ENCODE measurements around the gene MRPL54.

MRPL54 gene

GRCh38 chr19:3725640-3726310, 36.7 kb upstream of the MRPL54 start:
- Histone ChIP-seq H3K27me3 (ENCODE audit: control insufficient read depth in 1 of 2, insufficient read depth in 2 of 2, low read length in 2 of 2) (peaks cover 20 to 24% of the 10 kb centered on the region in 2 donors), H3K9ac (ENCODE audit: low read length in 2 of 2) (no peak overlapping the region), H3K27ac (ENCODE audit: low read length) (no peak overlapping the region), H3K4me3 (ENCODE audit: low read length in 2 of 2) (no peak overlapping the region), H3K4me1 (ENCODE audit: control insufficient read depth, insufficient read depth, low read length) (peaks cover 15% of the 10 kb centered on the region), H3K36me3 (ENCODE audit: control insufficient read depth in 2 of 2, insufficient read depth in 2 of 2, low read length in 2 of 2) (no peaks in the 10 kb centered on the region), H3K9me3 (ENCODE audit: control insufficient read depth in 2 of 2, low read length in 2 of 2) (peaks cover 0 to under 1% of the 10 kb centered on the region in 2 donors)

- Histone ChIP-seq H3K4me3 (ENCODE audit: low read length in 2 of 2) (no peak overlapping the region), H3K36me3 (ENCODE audit: control insufficient read depth in 2 of 2, insufficient read depth in 2 of 2, low read length in 2 of 2) (no peaks in the 10 kb centered on the region), H3K27ac (ENCODE audit: low read length) (no peak overlapping the region), H3K4me1 (ENCODE audit: control insufficient read depth, insufficient read depth, low read length) (no peaks in the 10 kb centered on the region), H3K27me3 (ENCODE audit: control insufficient read depth in 1 of 2, insufficient read depth in 2 of 2, low read length in 2 of 2) (peaks cover 0 to under 1% of the 10 kb centered on the region in 2 donors), H3K9ac (ENCODE audit: low read length in 2 of 2) (no peak overlapping the region), H3K9me3 (ENCODE audit: control insufficient read depth in 2 of 2, low read length in 2 of 2) (peaks cover 0 to 4% of the 10 kb centered on the region in 2 donors)
These were observed 32.0 kb upstream of the MRPL54 start for GRCh38 chr19:3730457-3730958.

- Histone ChIP-seq H3K4me1 (ENCODE audit: control insufficient read depth, insufficient read depth, low read length) (no peaks in the 10 kb centered on the region), H3K27me3 (ENCODE audit: control insufficient read depth in 1 of 2, insufficient read depth in 2 of 2, low read length in 2 of 2) (peaks cover 0 to 2% of the 10 kb centered on the region in 2 donors), H3K36me3 (ENCODE audit: control insufficient read depth in 2 of 2, insufficient read depth in 2 of 2, low read length in 2 of 2) (no peaks in the 10 kb centered on the region), H3K4me3 (ENCODE audit: low read length in 2 of 2) (no peak overlapping the region), H3K27ac (ENCODE audit: low read length) (no peak overlapping the region), H3K9ac (ENCODE audit: low read length in 2 of 2) (no peak overlapping the region), H3K9me3 (ENCODE audit: control insufficient read depth in 2 of 2, low read length in 2 of 2) (peaks cover 0 to 4% of the 10 kb centered on the region in 2 donors)
These were observed 30.4 kb upstream of the MRPL54 start for GRCh38 chr19:3732108-3732507.

- no peak overlapping the region for H3K27ac ChIP-seq (ENCODE audit: low read length)
- no peaks in the 10 kb centered on the region for H3K36me3 ChIP-seq (ENCODE audit: control insufficient read depth in 2 of 2, insufficient read depth in 2 of 2, low read length in 2 of 2)
- H3K4me1 ChIP-seq (ENCODE audit: control insufficient read depth, insufficient read depth, low read length): no peaks in the 10 kb centered on the region
These were observed 28.8 kb upstream of the MRPL54 start for GRCh38 chr19:3733549-3734309.

GRCh38 chr19:3734310-3734600, 28.2 kb upstream of the MRPL54 start:
- Histone ChIP-seq H3K36me3 (ENCODE audit: control insufficient read depth in 2 of 2, insufficient read depth in 2 of 2, low read length in 2 of 2) (no peaks in the 10 kb centered on the region), H3K4me3 (ENCODE audit: low read length in 2 of 2) (no peak overlapping the region), H3K4me1 (ENCODE audit: control insufficient read depth, insufficient read depth, low read length) (no peaks in the 10 kb centered on the region), H3K27me3 (ENCODE audit: control insufficient read depth in 1 of 2, insufficient read depth in 2 of 2, low read length in 2 of 2) (peaks cover 0 to 12% of the 10 kb centered on the region in 2 donors), H3K9ac (ENCODE audit: low read length in 2 of 2) (no peak overlapping the region), H3K9me3 (ENCODE audit: control insufficient read depth in 2 of 2, low read length in 2 of 2) (peaks cover 0 to 4% of the 10 kb centered on the region in 2 donors), H3K27ac (ENCODE audit: low read length) (no peak overlapping the region)

More at GRCh38 chr19:3733549-3734309, 28.8 kb upstream of the MRPL54 start:
- peaks cover 0 to 12% of the 10 kb centered on the region in 2 donors for H3K27me3 ChIP-seq (ENCODE audit: control insufficient read depth in 1 of 2, insufficient read depth in 2 of 2, low read length in 2 of 2)
- no peak overlapping the region for H3K9ac ChIP-seq (ENCODE audit: low read length in 2 of 2)
- H3K4me3 ChIP-seq (ENCODE audit: low read length in 2 of 2): no peak overlapping the region
- H3K9me3 ChIP-seq (ENCODE audit: control insufficient read depth in 2 of 2, low read length in 2 of 2): peaks cover 0 to 4% of the 10 kb centered on the region in 2 donors

DNA sequence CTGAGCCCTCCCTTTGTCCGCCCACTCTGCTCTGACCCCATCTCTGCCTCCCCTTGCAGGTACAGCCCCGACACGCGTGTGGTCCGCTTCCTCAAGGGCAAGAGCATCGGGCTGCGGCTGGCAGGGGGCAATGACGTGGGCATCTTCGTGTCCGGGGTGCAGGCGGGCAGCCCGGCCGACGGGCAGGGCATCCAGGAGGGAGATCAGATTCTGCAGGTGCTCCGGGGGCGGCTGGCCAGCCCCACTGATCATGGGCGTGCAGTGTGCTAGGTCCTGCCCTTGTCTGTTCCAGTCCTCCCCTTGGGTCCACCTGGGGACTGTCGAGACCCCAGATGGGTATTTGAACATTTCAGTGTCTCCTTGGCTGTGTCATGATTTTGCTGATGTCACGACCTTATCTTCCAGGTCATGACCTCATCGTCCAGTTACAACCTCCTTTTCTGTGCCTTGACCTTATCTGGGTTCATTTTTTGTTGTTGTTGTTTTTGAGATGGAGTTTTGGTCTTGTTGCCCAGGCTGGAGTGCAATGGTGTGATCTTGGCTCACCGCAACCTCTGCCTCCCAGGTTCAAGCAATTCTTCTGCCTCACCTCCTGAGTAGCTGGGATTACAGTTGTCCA, 26.3 kb upstream of the MRPL54 start:
- no peak overlapping the region for H3K27ac ChIP-seq (ENCODE audit: low read length)
- no peaks in the 10 kb centered on the region for H3K36me3 ChIP-seq (ENCODE audit: control insufficient read depth in 2 of 2, insufficient read depth in 2 of 2, low read length in 2 of 2)

GRCh38 chr19:3737487-3738205, 24.8 kb upstream of the MRPL54 start:
- Histone ChIP-seq H3K27me3 (ENCODE audit: control insufficient read depth in 1 of 2, insufficient read depth in 2 of 2, low read length in 2 of 2) (peaks cover 0 to 12% of the 10 kb centered on the region in 2 donors), H3K9ac (ENCODE audit: low read length in 2 of 2) (no peak overlapping the region), H3K4me1 (ENCODE audit: control insufficient read depth, insufficient read depth, low read length) (no peaks in the 10 kb centered on the region), H3K36me3 (ENCODE audit: control insufficient read depth in 2 of 2, insufficient read depth in 2 of 2, low read length in 2 of 2) (no peaks in the 10 kb centered on the region), H3K4me3 (ENCODE audit: low read length in 2 of 2) (no peak overlapping the region), H3K9me3 (ENCODE audit: control insufficient read depth in 2 of 2, low read length in 2 of 2) (no peaks in the 10 kb centered on the region), H3K27ac (ENCODE audit: low read length) (no peak overlapping the region)

More for the DNA sequence above, 26.3 kb upstream of the MRPL54 start:
- no peaks in the 10 kb centered on the region for H3K4me1 ChIP-seq (ENCODE audit: control insufficient read depth, insufficient read depth, low read length)
- no peaks in the 10 kb centered on the region for H3K9me3 ChIP-seq (ENCODE audit: control insufficient read depth in 2 of 2, low read length in 2 of 2)
- H3K9ac ChIP-seq (ENCODE audit: low read length in 2 of 2): no peak overlapping the region
- no peak overlapping the region for H3K4me3 ChIP-seq (ENCODE audit: low read length in 2 of 2)
- peaks cover 0 to 12% of the 10 kb centered on the region in 2 donors for H3K27me3 ChIP-seq (ENCODE audit: control insufficient read depth in 1 of 2, insufficient read depth in 2 of 2, low read length in 2 of 2)

GRCh38 chr19:3738477-3739220, 23.8 kb upstream of the MRPL54 start:
- Histone ChIP-seq H3K9me3 (ENCODE audit: control insufficient read depth in 2 of 2, low read length in 2 of 2) (peaks cover 0 to 3% of the 10 kb centered on the region in 2 donors), H3K4me3 (ENCODE audit: low read length in 2 of 2) (no peak overlapping the region), H3K9ac (ENCODE audit: low read length in 2 of 2) (no peak overlapping the region), H3K4me1 (ENCODE audit: control insufficient read depth, insufficient read depth, low read length) (no peaks in the 10 kb centered on the region), H3K27me3 (ENCODE audit: control insufficient read depth in 1 of 2, insufficient read depth in 2 of 2, low read length in 2 of 2) (peaks cover 0 to 12% of the 10 kb centered on the region in 2 donors), H3K36me3 (ENCODE audit: control insufficient read depth in 2 of 2, insufficient read depth in 2 of 2, low read length in 2 of 2) (no peaks in the 10 kb centered on the region), H3K27ac (ENCODE audit: low read length) (no peak overlapping the region)

- Histone ChIP-seq H3K36me3 (ENCODE audit: control insufficient read depth in 2 of 2, insufficient read depth in 2 of 2, low read length in 2 of 2) (no peaks in the 10 kb centered on the region), H3K4me1 (ENCODE audit: control insufficient read depth, insufficient read depth, low read length) (no peaks in the 10 kb centered on the region), H3K4me3 (ENCODE audit: low read length in 2 of 2) (no peak overlapping the region), H3K27me3 (ENCODE audit: control insufficient read depth in 1 of 2, insufficient read depth in 2 of 2, low read length in 2 of 2) (peaks cover 0 to 13% of the 10 kb centered on the region in 2 donors), H3K9ac (ENCODE audit: low read length in 2 of 2) (no peak overlapping the region), H3K27ac (ENCODE audit: low read length) (no peak overlapping the region), H3K9me3 (ENCODE audit: control insufficient read depth in 2 of 2, low read length in 2 of 2) (peaks cover 0 to 3% of the 10 kb centered on the region in 2 donors)
These were observed 22.1 kb upstream of the MRPL54 start for GRCh38 chr19:3740431-3740830.

GRCh38 chr19:3743486-3743885, 19.0 kb upstream of the MRPL54 start:
- Histone ChIP-seq H3K27me3 (ENCODE audit: control insufficient read depth in 1 of 2, insufficient read depth in 2 of 2, low read length in 2 of 2) (peaks cover 5 to 15% of the 10 kb centered on the region in 2 donors), H3K27ac (ENCODE audit: low read length) (no peak overlapping the region), H3K9ac (ENCODE audit: low read length in 2 of 2) (no peak overlapping the region), H3K4me1 (ENCODE audit: control insufficient read depth, insufficient read depth, low read length) (no peaks in the 10 kb centered on the region), H3K4me3 (ENCODE audit: low read length in 2 of 2) (no peak overlapping the region), H3K9me3 (ENCODE audit: control insufficient read depth in 2 of 2, low read length in 2 of 2) (peaks cover 0 to 3% of the 10 kb centered on the region in 2 donors), H3K36me3 (ENCODE audit: control insufficient read depth in 2 of 2, insufficient read depth in 2 of 2, low read length in 2 of 2) (no peaks in the 10 kb centered on the region)

All from stomach smooth muscle (tissue), 2 donors.